Renal cortex interstitium (tissue), 11 donors: ENCODE data around the gene STARD8. TPM values are rescaled to one million over a fixed set of nuclear protein-coding genes. Genes with fewer than 3 reads are reported as not detected.

Experiments
- DNase-seq, 11 donors: peaks; one replicate each; pipeline ENCODE4 v3.0.0-alpha.2; 2013; ENCODE audit warnings: low read depth in 9 of 11, low spot score in 4 of 11; ENCODE audit errors: extremely low read depth in 1 of 11
- polyA plus RNA-seq, 3 donors: library from polyadenylated mRNA; unstranded; fragments of 120-200 nt; gene quantifications; one replicate each; pipeline ENCODE4 v1.2.1, GENCODE V29; 2013; ENCODE audit not compliant: insufficient read length in 3 of 3

The STARD8 gene
- polyA plus RNA-seq, 3 donors: 17.1 to 21.3 (median 21.0) TPM

DNA sequence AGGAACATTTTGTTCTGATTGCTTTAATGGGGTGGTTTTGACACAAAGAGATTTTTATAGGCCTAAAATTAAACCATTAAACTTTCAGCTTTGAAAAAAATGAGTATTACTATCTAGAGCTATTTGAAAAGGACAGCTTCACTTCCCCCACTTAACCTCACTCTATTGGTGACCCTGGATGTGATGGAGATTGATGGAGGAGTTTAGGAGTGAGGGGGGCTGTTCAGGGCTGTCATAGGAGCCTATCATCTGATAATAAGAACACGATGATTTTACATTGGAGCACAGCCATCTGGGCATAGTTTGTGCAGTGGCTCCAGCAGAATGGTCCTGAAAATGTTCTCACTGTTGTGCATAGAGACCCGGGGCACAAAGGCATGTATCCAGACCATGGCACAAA is 110.3 kb downstream of the STARD8 start:
- DNase-seq: no peak

DNA sequence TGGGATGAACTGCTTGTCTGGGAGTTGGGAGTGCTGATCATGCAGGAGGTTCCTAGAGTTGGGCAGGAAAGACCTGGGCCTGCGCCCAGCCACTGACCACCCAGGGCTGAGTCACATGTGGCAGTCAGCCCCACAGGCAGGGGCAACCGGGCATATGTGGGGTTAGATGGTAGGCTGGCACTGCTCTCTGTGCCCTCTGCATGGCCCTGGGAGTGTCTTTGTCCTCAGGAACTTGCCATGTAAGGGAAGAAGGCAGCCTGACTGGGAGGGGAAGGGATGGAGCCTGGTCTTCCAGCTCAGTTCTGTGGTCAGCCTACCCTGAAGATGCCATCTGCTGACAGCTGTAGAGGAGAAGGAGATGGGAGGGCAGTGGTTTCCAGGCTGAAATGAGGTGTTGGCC is 111.2 kb downstream of the STARD8 start:
- no peak for DNase-seq

DNA sequence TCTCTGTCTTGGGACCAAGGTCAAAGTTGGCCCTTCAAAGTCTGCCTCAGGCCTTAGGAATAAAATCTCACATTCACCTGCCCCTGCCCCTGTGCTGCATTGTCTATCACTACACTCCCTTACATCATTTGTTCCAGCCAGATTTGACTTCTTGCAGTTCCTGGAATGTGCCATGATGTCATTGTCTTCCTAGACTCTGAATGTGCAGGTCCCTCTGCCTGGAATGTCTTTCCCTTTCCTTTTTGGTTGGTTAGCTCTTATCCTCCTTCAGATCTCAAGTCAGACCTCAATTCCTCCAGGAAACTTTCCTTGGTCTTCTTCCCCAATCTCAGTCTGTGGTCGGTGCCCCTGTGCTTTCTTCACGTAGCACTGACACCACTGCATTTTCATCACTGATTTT is 113.6 kb downstream of the STARD8 start:
- DNase-seq: no peak

DNA sequence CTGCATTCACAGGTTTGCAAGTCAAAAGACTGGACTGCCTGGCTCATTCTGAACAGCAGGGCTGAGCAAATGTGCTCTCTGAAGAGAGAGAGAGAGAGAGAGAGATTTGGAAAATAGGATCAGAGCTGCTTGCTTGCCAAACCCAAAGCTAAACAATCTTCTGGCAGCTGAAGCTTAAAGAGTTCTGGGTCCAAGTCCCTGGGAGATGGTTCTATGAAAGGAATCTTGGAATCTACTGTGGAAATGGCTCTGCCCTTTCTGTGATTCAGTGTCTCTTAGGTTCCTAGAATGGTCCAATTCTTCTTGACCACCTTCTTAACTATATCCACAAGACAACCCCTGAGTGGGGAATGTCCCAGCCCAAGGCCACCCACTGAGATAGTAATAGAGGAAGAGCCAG is 115.3 kb downstream of the STARD8 start:
- DNase-seq: no peak

DNA sequence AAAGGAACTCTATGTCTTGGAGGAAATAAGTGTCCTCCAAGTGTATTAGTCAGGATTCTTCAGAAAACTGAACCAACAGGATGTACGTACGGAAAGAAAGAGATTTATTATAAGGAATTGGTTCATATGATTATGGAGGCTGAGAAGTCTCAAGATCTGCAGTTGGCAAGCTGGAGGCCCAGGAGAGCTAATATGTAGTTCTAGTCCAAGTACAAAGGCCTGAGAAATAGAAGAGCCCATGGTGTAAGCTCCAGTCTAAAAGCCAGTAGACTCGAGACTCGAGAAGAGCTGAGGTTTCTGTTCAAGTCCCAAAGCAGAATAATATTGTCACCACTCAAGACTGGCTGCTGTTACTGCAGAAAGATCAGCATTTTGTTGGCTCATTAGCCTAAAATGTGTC is 116.0 kb downstream of the STARD8 start:
- DNase-seq: no peak

Other genes with a start within 250 kb of the STARD8 start
- gene OPHN1, start 214.2 kb upstream of the STARD8 start, polyA plus RNA-seq: 10 to 100 TPM in 1 of 3 donors, 1 to 10 TPM in 2; 8.8 to 11.3 (median 9.0) TPM
- 10 to 100 TPM; 39.5 to 47.6 (median 46.7) TPM for gene YIPF6, start 148.6 kb upstream of the STARD8 start, polyA plus RNA-seq
- gene EFNB1, start 181.4 kb downstream of the STARD8 start, polyA plus RNA-seq: 100 to 1,000 TPM in 2 of 3 donors, 10 to 100 TPM in 1; 93.5 to 148 (median 105) TPM